Keratinocyte (primary cell): Measurements from ENCODE around the gene AHRR.

ENCODE experiments used
- EZH2 ChIP-seq: IDR thresholded peaks from one replicate; pipeline ENCODE4 v1.6.1; 2012; ENCODE audit warnings: inconsistent platforms, mild to moderate bottlenecking, low read length, moderate library complexity
- TF ChIP-seq, protein P1 (sequence below), 3 experiments: IDR thresholded peaks in 1 of 3; conservative IDR thresholded peaks in 1 of 3; optimal IDR thresholded peaks in 1 of 3; 2 replicates in 2 of 3; 3 replicates in 1 of 3; pipeline versions ENCODE3 to v1.5.1; 2011; ENCODE audit warnings: low read length in 3 of 3, mild to moderate bottlenecking in 3 of 3, moderate library complexity in 2 of 3, control low read depth in 1 of 3, inconsistent platforms in 1 of 3; ENCODE audit not compliant: insufficient read depth in 2 of 3; ENCODE audit errors: extremely low read depth in 1 of 3

DNA sequence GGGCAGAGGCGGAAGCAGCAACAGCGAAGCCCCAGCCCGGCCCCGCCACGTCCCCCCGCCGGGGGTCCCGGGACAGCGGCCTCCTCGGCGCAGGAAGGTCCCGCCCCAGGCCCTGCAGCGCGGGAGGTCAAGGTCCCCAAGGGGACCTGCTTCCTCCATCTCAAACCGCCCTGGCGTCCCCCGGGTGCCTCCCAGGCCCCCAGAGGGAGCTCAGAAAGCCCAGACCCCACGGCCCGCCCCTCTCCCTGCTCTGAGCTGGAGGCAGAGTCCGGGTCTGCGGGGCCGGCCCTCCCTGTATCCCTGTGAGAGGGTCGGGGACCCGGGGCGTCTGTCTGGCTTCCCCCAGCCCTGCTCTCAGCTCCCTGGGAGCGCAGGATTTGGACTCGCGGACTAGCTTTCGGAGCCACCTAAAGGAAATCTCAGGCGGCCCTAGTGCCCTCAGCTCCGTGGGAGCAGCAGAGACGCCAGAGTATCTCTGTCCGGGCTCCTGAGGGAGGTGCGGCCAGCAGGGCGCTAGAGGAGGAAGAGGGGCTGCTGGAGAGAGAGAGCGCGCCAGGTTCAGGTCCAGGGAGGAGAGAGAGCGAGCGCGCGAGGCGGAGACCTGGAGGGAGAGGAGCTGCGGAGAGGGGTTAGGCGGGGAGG is 152.2 kb downstream of the AHRR start:
- TF ChIP-seq, protein P1, sequence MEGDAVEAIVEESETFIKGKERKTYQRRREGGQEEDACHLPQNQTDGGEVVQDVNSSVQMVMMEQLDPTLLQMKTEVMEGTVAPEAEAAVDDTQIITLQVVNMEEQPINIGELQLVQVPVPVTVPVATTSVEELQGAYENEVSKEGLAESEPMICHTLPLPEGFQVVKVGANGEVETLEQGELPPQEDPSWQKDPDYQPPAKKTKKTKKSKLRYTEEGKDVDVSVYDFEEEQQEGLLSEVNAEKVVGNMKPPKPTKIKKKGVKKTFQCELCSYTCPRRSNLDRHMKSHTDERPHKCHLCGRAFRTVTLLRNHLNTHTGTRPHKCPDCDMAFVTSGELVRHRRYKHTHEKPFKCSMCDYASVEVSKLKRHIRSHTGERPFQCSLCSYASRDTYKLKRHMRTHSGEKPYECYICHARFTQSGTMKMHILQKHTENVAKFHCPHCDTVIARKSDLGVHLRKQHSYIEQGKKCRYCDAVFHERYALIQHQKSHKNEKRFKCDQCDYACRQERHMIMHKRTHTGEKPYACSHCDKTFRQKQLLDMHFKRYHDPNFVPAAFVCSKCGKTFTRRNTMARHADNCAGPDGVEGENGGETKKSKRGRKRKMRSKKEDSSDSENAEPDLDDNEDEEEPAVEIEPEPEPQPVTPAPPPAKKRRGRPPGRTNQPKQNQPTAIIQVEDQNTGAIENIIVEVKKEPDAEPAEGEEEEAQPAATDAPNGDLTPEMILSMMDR (optimal IDR thresholded peaks at IDR 0.05 in 1 of 3, IDR thresholded peaks at IDR 0.05 in 1 of 3, conservative IDR thresholded peaks at IDR 0.05 in 1 of 3; ENCODE audit: extremely low read depth in 1 of 3, insufficient read depth in 2 of 3, low read length in 3 of 3), result no peak
- no peak for TF ChIP-seq EZH2
